ENCODE results near the gene AIMP2.

- TF ChIP-seq CTCF (conservative IDR thresholded peaks at IDR 0.05 in 1 of 2, IDR thresholded peaks at IDR 0.05 in 1 of 2; ENCODE audit: extremely low read depth in 1 of 2, insufficient read depth in 1 of 2, low read depth in 1 of 2, low read length in 2 of 2) (no peak), EZH2 (IDR thresholded peaks at IDR 0.05; ENCODE audit: borderline replicate concordance, low read length) (no peak)
Observed at GRCh38 chr7:6056616-6057015, 47.5 kb downstream of the AIMP2 start.
